B cell (primary cell): Measurements from ENCODE around the gene PRLH. TPM values are rescaled to one million over a fixed set of nuclear protein-coding genes. Genes with fewer than 3 reads are reported as not detected.

Experiments
- ATAC-seq: fragments of 200-7000 bp; cut with Tn5 transposase; one replicate; pipeline ENCODE4 v1.10.0; 2021; ENCODE audit warnings: low read depth, mild to moderate bottlenecking, moderate number of reproducible peaks, moderate library complexity
- CTCF ChIA-PET: fragments of 350-600 bp; sonication (Branson Sonifier 250); formaldehyde crosslinking; loops from one replicate; lab custom pipeline; 2021; ENCODE audit warnings: antibody characterized with exemption, inconsistent platforms; lab: Charles Lee
- POLR2A ChIA-PET: fragments of 350-600 bp; sonication (Branson Sonifier 250); formaldehyde crosslinking; loops from one replicate; lab custom pipeline; 2021; ENCODE audit warnings: antibody characterized with exemption; lab: Charles Lee
- DNase-seq: peaks from one replicate; pipeline ENCODE4 v3.0.0; 2013
- H2AFZ ChIP-seq: 2 replicates; pipeline ENCODE4 v1.6.1; 2012; ENCODE audit warnings: mild to moderate bottlenecking, low read depth, low read length; ENCODE audit not compliant: insufficient read depth, poor library complexity, severe bottlenecking
- H3K27ac ChIP-seq, 2 donors: 1 replicate in 1 of 2; 2 replicates in 1 of 2; pipeline ENCODE4 v1.5.1; 2012 to 2013; ENCODE audit warnings: low read length in 2 of 2, mild to moderate bottlenecking in 2 of 2, moderate library complexity in 1 of 2
- H3K27me3 ChIP-seq, 4 experiments: fragments of 200-600 bp in 1 of 4; sonication (generic) in 1 of 4; replicated peaks in 1 of 4; 1 replicate in 2 of 4; 2 replicates in 2 of 4; pipeline versions ENCODE4 v1.6.1 to v1.7.0; 2013 to 2016; ENCODE audit warnings: low read length in 3 of 4, mild to moderate bottlenecking in 2 of 4, mixed read lengths in 1 of 4, moderate library complexity in 1 of 4; ENCODE audit not compliant: insufficient read depth in 4 of 4, control insufficient read depth in 3 of 4; ENCODE audit errors: control extremely low read depth in 1 of 4
- H3K36me3 ChIP-seq, 2 experiments: replicated peaks in 1 of 2; 1 replicate in 1 of 2; 2 replicates in 1 of 2; pipeline versions ENCODE4 v1.6.1 to v1.7.1; 2013; ENCODE audit warnings: low read length in 1 of 2; ENCODE audit not compliant: insufficient read depth in 2 of 2, control insufficient read depth in 1 of 2; ENCODE audit errors: control extremely low read depth in 1 of 2, extremely low read depth in 1 of 2
- H3K4me1 ChIP-seq, 2 donors: fragments of 200-600 bp in 1 of 2; sonication (generic) in 1 of 2; 1 replicate in 1 of 2; 2 replicates in 1 of 2; pipeline versions ENCODE4 v1.5.1 to v1.6.1; 2013 to 2017; ENCODE audit warnings: low read length in 2 of 2; ENCODE audit not compliant: control insufficient read depth in 2 of 2, insufficient read depth in 2 of 2
- H3K4me2 ChIP-seq: replicated peaks from 2 replicates; pipeline ENCODE3; 2012; ENCODE audit warnings: mild to moderate bottlenecking, low read depth, low read length; ENCODE audit not compliant: poor library complexity, severe bottlenecking
- H3K4me3 ChIP-seq, 5 experiments: fragments of 200-600 bp in 1 of 5; sonication (generic) in 1 of 5; 1 replicate in 3 of 5; 2 replicates in 2 of 5; pipeline versions ENCODE4 v1.5.1 to v1.7.0; 2011 to 2016; ENCODE audit warnings: low read length in 4 of 5, mild to moderate bottlenecking in 4 of 5, low read depth in 2 of 5, control low read depth in 1 of 5, moderate library complexity in 1 of 5; ENCODE audit not compliant: insufficient read depth in 1 of 5; ENCODE audit errors: control extremely low read depth in 1 of 5, extremely low read depth in 1 of 5
- H3K79me2 ChIP-seq: fragments of 200-600 bp; sonication (generic); one replicate; pipeline ENCODE4 v1.6.0; 2016; ENCODE audit warnings: low read length; ENCODE audit not compliant: control insufficient read depth, insufficient read depth
- H3K9ac ChIP-seq: fragments of 200-600 bp; sonication (generic); 2 replicates; pipeline ENCODE4 v1.6.1; 2017; ENCODE audit warnings: mild to moderate bottlenecking, low read length, moderate library complexity
- H3K9me3 ChIP-seq, 3 donors: one replicate each; pipeline versions ENCODE4 v1.6.1 to v1.7.1; 2013; ENCODE audit warnings: low read length in 2 of 3; ENCODE audit not compliant: control insufficient read depth in 2 of 3, insufficient read depth in 1 of 3; ENCODE audit errors: control extremely low read depth in 1 of 3
- H4K20me1 ChIP-seq: 2 replicates; pipeline ENCODE4 v1.6.0; 2012; ENCODE audit warnings: mild to moderate bottlenecking, low read length; ENCODE audit not compliant: insufficient read depth, control insufficient read depth, poor library complexity, severe bottlenecking
- H3K27ac Mint-ChIP-seq: one replicate; pipeline ENCODE4 v1.8.0; 2021; ENCODE audit warnings: mixed read lengths
- H3K27me3 Mint-ChIP-seq: one replicate; pipeline ENCODE4 v1.8.0; 2021; ENCODE audit warnings: mixed read lengths
- H3K4me1 Mint-ChIP-seq: one replicate; pipeline ENCODE4 v1.8.0; 2021; ENCODE audit warnings: mixed read lengths
- H3K4me3 Mint-ChIP-seq: one replicate; pipeline ENCODE4 v1.8.0; 2021; ENCODE audit warnings: mixed read lengths
- H3K9me3 Mint-ChIP-seq: one replicate; pipeline ENCODE4 v1.8.0; 2022; ENCODE audit warnings: mixed read lengths; ENCODE audit not compliant: insufficient read depth
- EZH2 ChIP-seq: IDR thresholded peaks from 2 replicates; pipeline ENCODE4 v1.6.1; 2012; ENCODE audit warnings: borderline replicate concordance, low read depth, mild to moderate bottlenecking, moderate library complexity, low read length; ENCODE audit not compliant: insufficient read depth, poor library complexity, severe bottlenecking
- WGBS: methylation state at CpG from one replicate; pipeline ENCODE4 v1.1.5; 2013; ENCODE audit warnings: missing lambda C conversion rate; ENCODE audit not compliant: insufficient coverage; 5-methylcytosine and 5-hydroxymethylcytosine counted together
- intact Hi-C: fragments of 100-400 bp; cut with micrococcal nuclease; formaldehyde crosslinking; loops from one replicate; pipeline ENCODE4 v1.10.0; 2022
- polyA plus RNA-seq: library from polyadenylated mRNA; depleted of rRNA; stranded (reverse); fragments of >200 nt; gene quantifications from 2 replicates; pipeline ENCODE4 v1.2.3, GENCODE V29; 2012
- total RNA-seq, 2 donors: library from RNA; stranded (reverse); fragments of 120-200 nt in 1 of 2; gene quantifications; 1 replicate in 1 of 2; 2 replicates in 1 of 2; pipeline versions ENCODE4 v1.2.3 to v1.2.4, GENCODE V29; 2013 to 2022
- TF ChIP-seq, protein P1 (sequence below): fragments of 200-600 bp; IDR thresholded peaks from one replicate; pipeline ENCODE4 v1.8.0; 2022; ENCODE audit warnings: antibody characterized with exemption, mild to moderate bottlenecking

Gene PRLH
- total and polyA plus RNA-seq, 2 donors (not counting 1 experiment from before 2014, with no cell fraction given) = not detected

DNA sequence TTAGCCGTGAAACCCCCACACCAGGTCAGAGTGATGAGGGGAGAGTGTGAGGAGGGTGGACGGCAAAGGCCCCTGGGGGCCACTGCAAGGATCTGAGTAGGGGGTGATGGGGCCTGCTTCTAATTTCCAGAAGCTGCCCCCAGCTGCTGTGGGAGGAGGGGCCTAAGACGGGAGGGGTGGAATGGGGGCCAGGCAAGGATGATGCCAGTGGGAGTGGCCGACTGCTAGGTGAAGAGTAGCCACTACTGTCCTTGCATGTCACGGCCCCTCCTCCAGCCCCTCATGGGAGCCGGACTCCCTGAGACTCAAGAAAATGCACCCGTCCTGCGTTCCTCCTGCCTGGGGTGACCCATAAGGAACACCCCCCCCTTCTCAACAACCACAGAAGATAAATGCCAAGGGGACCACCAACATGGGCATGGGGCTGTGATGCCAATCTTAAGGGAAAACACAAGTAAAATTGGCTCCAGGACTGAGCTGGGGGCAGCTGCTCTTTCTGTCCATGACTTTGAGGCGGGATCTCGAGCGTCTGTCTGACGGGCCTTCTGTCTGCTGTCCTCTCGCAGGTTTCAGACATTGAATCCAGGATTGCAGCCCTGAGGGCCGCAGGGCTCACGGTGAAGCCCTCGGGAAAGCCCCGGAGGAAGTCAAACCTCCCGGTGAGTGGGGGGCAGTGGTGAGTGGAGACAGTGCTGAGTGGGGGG, 24.2 kb upstream of the PRLH start:
- Histone ChIP-seq H3K9me3 (no peaks in the 10 kb centered on the region), H3K9ac (no peak overlapping the region), H4K20me1 (no peaks in the 10 kb centered on the region), H2AFZ (no peak overlapping the region), H3K4me3 (no peak overlapping the region), H3K4me2 (no peak overlapping the region), H3K4me1 (no peaks in the 10 kb centered on the region), H3K79me2 (no peaks in the 10 kb centered on the region), H3K27me3 (peaks cover 0 to 4% (median 0%) of the 10 kb centered on the region in 4 experiments), H3K27ac (no peak overlapping the region), H3K36me3 (no peaks in the 10 kb centered on the region)
- TF ChIP-seq, protein P1, sequence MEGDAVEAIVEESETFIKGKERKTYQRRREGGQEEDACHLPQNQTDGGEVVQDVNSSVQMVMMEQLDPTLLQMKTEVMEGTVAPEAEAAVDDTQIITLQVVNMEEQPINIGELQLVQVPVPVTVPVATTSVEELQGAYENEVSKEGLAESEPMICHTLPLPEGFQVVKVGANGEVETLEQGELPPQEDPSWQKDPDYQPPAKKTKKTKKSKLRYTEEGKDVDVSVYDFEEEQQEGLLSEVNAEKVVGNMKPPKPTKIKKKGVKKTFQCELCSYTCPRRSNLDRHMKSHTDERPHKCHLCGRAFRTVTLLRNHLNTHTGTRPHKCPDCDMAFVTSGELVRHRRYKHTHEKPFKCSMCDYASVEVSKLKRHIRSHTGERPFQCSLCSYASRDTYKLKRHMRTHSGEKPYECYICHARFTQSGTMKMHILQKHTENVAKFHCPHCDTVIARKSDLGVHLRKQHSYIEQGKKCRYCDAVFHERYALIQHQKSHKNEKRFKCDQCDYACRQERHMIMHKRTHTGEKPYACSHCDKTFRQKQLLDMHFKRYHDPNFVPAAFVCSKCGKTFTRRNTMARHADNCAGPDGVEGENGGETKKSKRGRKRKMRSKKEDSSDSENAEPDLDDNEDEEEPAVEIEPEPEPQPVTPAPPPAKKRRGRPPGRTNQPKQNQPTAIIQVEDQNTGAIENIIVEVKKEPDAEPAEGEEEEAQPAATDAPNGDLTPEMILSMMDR = no peak
- TF ChIP-seq EZH2 = no peak
- intact Hi-C loops = no loop called here
- no peak for DNase-seq
- Mint-ChIP-seq H3K4me1 (no peaks in the 10 kb centered on the region), H3K9me3 (no peaks in the 10 kb centered on the region), H3K4me3 (no peak overlapping the region), H3K27me3 (peaks cover 15% of the 10 kb centered on the region), H3K27ac (no peak overlapping the region)
- CTCF ChIA-PET = interaction anchor here (2.4 kb wide), 1 partner anchor 30 kb away, joined by 8 read pairs; no protein-coding TSS in a partner anchor
- no peak for ATAC-seq
- POLR2A ChIA-PET = interaction anchor here (0.5 kb wide), 1 partner anchor 473 kb away, joined by 5 read pairs; no protein-coding TSS in a partner anchor
- WGBS = 93% methylated on average over 17 of the region's 18 CpGs
